Smooth muscle cell of the umbilical artery (primary cell): ENCODE results near the gene SPPL2C. TPM values are rescaled to one million over a fixed set of nuclear protein-coding genes. Genes with fewer than 3 reads are reported as not detected.

Experiments
- total RNA-seq: library from RNA; depleted of rRNA; stranded (reverse); fragments of >200 nt; gene quantifications from 2 replicates; pipeline ENCODE4 v1.2.3, GENCODE V29; 2014

Gene SPPL2C, protein sequence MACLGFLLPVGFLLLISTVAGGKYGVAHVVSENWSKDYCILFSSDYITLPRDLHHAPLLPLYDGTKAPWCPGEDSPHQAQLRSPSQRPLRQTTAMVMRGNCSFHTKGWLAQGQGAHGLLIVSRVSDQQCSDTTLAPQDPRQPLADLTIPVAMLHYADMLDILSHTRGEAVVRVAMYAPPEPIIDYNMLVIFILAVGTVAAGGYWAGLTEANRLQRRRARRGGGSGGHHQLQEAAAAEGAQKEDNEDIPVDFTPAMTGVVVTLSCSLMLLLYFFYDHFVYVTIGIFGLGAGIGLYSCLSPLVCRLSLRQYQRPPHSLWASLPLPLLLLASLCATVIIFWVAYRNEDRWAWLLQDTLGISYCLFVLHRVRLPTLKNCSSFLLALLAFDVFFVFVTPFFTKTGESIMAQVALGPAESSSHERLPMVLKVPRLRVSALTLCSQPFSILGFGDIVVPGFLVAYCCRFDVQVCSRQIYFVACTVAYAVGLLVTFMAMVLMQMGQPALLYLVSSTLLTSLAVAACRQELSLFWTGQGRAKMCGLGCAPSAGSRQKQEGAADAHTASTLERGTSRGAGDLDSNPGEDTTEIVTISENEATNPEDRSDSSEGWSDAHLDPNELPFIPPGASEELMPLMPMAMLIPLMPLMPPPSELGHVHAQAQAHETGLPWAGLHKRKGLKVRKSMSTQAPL
- total RNA-seq: not detected in 2 replicates

DNA sequence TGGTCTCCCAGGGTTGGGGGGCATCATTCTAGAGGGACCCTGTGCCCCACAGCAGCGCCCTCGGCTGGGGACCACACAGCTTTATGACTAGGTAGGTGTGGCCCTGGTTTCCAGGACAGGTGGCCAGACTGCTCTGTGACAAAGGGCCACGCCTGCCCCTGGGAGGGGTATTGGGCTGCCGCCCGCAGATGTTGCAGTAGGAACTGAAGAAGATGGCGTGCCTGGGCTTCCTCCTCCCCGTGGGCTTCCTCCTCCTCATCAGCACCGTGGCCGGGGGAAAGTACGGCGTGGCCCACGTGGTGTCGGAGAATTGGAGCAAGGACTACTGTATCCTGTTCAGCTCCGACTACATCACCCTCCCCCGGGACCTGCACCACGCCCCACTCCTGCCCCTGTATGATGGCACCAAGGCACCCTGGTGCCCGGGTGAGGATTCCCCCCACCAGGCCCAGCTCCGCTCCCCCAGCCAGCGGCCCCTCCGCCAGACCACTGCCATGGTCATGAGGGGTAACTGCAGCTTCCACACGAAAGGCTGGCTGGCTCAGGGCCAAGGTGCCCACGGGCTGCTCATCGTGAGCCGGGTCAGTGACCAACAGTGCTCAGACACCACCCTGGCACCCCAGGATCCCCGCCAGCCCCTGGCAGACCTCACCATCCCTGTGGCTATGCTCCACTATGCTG lies at the start of gene SPPL2C:
SPPL2C (plus strand) TSS at position 187 of the 681 bp plus-strand sequence; CDS start at position 213, 26 bp downstream.

DNA sequence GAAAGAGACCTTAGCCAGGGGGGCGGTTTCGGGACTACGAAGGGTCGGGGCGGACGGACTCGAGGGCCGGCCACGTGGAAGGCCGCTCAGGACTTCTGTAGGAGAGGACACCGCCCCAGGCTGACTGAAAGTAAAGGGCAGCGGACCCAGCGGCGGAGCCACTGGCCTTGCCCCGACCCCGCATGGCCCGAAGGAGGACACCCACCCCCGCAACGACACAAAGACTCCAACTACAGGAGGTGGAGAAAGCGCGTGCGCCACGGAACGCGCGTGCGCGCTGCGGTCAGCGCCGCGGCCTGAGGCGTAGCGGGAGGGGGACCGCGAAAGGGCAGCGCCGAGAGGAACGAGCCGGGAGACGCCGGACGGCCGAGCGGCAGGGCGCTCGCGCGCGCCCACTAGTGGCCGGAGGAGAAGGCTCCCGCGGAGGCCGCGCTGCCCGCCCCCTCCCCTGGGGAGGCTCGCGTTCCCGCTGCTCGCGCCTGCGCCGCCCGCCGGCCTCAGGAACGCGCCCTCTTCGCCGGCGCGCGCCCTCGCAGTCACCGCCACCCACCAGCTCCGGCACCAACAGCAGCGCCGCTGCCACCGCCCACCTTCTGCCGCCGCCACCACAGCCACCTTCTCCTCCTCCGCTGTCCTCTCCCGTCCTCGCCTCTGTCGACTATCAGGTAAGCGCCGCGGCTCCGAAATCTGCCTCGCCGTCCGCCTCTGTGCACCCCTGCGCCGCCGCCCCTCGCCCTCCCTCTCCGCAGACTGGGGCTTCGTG lies 49.5 kb downstream of the SPPL2C start, which contains the start of gene MAPT:
MAPT (plus strand) TSS at position 533 of the 763 bp plus-strand sequence. CDS start 67,784 bp downstream, outside the sequence.

Other genes starting within 250 kb of the SPPL2C start
- gene CRHR1, start 60.6 kb upstream of the SPPL2C start, total RNA-seq: not detected in 2 replicates
- gene MAPT, start 49.7 kb downstream of the SPPL2C start, total RNA-seq: under 0.01 and 0.69 TPM in 2 replicates
- gene STH, start 154.4 kb downstream of the SPPL2C start, total RNA-seq: not detected in 2 replicates